WI38 (cell line): ENCODE results near the gene ISX.
"Not testable (repeated sequence)": the region's sequence is repeated elsewhere in the genome, so short reads cannot be mapped to it uniquely, and the experiment has no call there.

ENCODE experiments used
- H3K4me3 ChIP-seq: 2 replicates; pipeline ENCODE4 v1.5.1; 2011; ENCODE audit warnings: low read depth, mild to moderate bottlenecking, control low read depth, low read length
- TF ChIP-seq, protein P1 (sequence below): IDR thresholded peaks from 2 replicates; pipeline ENCODE4 v1.5.1; 2012; ENCODE audit warnings: low read depth, mild to moderate bottlenecking, control low read depth, low read length

The ISX gene

DNA sequence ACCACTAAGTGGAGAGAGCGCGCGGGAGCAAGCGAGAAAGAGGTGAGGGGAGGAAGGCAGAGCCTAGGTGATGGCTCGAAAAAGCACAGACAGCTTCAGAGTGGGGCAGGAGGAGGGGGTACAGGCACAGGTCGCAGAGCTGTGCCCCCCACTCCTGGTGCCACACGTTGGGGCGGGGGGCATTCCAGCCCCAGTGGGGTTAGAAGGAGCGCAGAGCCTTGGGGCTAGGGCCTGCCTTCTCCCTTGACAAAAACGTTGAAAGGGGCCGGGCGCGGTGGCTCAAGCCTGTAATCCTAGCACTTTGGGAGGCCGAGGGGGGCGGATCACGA lies 41.6 kb upstream of the ISX start:
- H3K4me3 ChIP-seq, result no peak overlapping the region

DNA sequence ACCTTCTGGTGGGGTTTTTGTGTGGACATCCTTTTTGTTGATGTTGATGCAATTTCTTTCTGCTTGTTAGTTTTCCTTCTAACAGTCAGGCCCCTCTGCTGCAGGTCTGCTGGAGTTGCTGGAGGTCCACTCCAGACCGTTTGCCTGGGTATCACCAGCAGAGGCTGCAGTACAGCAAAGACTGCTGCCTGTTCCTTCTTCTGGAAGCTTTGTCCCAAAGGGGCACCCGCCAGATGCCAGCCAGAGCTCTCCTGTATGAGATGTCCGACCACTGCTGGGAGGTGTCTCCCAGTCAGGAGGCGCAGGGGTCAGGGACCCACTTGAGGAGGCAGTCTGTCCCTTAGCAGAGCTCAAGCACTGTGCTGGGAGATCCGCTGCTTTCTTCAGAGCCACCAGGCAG lies 35.8 kb upstream of the ISX start:
- not testable (repeated sequence) for H3K4me3 ChIP-seq

More for the DNA sequence above, 41.6 kb upstream of the ISX start:
- TF ChIP-seq, protein P1, sequence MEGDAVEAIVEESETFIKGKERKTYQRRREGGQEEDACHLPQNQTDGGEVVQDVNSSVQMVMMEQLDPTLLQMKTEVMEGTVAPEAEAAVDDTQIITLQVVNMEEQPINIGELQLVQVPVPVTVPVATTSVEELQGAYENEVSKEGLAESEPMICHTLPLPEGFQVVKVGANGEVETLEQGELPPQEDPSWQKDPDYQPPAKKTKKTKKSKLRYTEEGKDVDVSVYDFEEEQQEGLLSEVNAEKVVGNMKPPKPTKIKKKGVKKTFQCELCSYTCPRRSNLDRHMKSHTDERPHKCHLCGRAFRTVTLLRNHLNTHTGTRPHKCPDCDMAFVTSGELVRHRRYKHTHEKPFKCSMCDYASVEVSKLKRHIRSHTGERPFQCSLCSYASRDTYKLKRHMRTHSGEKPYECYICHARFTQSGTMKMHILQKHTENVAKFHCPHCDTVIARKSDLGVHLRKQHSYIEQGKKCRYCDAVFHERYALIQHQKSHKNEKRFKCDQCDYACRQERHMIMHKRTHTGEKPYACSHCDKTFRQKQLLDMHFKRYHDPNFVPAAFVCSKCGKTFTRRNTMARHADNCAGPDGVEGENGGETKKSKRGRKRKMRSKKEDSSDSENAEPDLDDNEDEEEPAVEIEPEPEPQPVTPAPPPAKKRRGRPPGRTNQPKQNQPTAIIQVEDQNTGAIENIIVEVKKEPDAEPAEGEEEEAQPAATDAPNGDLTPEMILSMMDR, result no peak

DNA sequence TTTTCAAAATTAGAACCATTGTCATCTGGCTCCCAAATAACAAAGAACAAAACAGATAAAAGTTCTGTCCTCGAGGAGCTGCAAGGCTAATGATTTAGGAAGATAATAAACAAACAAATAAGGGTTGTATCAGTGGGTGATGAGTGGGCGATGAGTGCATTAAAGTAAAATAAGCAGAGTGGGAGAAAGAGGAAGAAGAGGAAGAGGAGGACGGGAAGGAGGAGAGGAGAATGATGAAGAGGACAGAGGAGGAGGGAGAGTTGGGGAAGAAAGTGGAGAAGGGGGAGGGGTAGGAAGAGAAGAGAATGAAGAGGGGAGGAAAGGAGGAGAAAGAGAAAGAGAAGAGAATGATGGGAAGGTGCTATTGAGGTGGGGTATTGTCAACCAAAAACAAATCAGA lies 33.4 kb upstream of the ISX start:
- no peak overlapping the region for H3K4me3 ChIP-seq
- TF ChIP-seq, protein P1, result no peak

DNA sequence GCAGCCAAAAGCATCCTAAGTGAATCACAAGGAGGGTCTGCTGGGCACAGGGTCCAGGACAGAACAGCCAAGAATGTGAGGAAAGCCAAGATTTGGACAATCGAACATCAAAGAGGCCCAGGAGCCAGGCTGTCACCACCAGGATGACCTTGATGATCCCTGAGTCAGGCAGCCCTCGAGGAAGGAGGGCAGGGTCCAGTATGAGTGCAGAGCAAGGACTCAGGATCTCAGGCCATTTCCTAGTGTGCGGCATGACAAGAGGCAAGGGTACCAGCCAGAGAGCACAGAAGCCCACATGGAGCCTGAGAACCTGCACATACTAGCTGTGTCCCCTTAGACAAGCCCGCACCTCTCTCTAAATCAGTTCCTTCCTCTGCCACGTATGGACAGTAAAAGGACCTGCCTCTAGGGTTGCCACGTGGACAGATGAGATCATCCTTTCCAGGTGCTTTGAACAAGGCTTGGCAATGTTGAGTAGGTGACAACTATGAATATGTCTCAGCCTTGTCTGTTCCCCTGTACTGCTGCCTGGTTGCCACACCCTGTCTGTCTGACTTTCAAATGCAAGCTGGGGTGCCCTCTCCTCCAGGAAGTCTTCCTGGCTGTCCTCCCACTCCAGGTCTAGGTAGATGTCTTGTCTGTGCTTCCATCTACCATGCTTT lies 32.2 kb upstream of the ISX start:
- TF ChIP-seq, protein P1, result no peak
- H3K4me3 ChIP-seq, result no peak overlapping the region

DNA sequence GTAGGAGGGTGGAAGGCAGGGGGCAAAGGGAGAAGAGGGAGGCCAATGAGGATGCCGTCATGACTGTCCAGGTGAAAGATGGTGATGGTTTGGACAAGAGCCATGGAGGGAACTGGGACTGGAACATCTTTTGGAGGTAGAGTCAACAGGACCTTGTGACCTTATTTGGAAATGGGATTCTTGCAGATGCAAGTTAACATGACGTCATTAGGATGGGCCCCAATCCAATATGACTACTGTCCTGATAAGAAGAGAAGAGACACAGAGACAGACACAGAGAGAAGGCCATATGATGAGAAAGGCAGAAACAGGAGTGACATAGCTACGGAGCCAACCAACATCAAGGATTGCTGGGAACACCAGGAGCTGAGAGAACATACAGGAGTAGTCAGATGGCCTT lies 31.0 kb upstream of the ISX start:
- H3K4me3 ChIP-seq, result no peak overlapping the region
- TF ChIP-seq, protein P1, result no peak

DNA sequence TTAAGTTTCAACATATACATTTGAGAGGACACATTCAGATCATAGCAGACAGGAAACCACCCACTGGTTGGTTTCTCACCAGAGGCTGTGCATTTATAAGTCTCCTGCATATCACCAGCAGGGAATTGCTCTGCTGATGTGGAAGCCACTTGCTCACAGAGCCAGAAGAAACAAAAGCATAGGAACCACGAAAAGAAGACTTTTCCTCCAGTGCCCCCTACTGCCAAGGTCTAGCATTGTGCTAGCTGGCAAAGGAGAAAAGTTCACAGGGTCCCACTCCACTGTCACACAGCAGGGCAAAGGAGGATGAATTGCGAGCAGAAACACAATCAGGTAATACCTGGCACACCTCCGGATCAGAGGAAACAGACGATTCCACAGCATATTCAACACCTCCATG lies 28.9 kb upstream of the ISX start:
- H3K4me3 ChIP-seq, result no peak overlapping the region
- TF ChIP-seq, protein P1, result no peak

DNA sequence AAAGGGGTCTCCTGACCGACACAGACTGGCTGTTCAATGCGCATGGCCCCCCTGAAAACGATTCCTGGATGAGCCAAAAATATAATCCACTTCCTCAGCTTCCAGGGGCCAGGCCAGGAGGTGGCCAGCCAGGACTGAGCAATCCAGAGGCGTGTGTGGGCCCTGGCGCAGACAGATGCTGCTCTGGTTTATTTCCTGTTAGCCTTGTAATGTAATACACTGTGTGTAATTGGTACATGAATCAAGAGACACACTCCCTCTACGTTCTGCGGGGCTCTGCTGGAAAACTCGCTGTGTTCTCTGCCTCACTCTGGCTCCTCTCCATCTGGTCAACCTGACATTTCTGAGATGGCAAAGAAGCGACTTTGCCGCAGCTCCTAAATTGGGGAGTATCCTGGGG lies 26.3 kb upstream of the ISX start:
- TF ChIP-seq, protein P1, result no peak
- H3K4me3 ChIP-seq, result no peak overlapping the region

DNA sequence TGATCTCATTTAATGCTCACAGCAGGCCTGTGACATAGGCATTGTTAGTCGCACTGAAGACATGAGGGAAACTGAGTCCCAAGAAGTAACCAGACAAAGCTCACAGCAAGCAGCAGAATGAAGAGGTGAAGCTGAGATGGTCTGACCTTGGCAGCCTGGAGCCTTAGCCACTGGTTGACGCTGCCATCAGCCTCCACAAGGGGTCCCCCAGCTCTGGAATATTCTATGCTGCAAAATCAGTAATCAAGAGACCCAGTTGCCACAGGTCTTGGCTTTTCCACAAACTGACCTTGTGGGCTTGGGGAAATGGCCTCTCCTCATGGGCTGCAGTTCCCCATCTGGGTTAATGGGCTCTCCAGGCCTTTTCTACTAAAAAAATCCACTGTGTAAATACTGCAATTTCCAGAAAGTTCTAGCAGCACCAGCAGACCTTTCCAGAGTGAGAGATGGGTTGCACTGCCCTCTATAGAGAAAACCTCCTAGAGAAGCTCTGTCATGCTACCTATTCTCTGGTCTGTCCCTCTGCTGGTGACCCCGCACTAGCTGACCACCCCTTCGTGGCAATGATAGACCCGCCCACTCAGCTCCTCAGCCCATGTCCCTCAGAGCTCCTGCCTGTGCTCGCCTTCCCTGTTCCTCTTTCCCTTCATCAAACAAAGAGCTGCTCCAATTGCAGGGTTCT lies 22.6 kb upstream of the ISX start:
- TF ChIP-seq, protein P1, result no peak
- no peak overlapping the region for H3K4me3 ChIP-seq
